ENCODE results near the gene CEP41.

GRCh38 chr7:130419658-130420057 is 21.2 kb downstream of the CEP41 start:
- TF ChIP-seq POLR2A (IDR thresholded peaks at IDR 0.05; ENCODE audit: low read length) = no peak
- no peak for TF ChIP-seq HDAC2 (IDR thresholded peaks at IDR 0.05)
- no peak for TF ChIP-seq EP300 (IDR thresholded peaks at IDR 0.05)
- TF ChIP-seq CTCF (IDR thresholded peaks at IDR 0.05) = no peak
- TF ChIP-seq MAX (IDR thresholded peaks at IDR 0.05) = no peak
- TF ChIP-seq MYC (IDR thresholded peaks at IDR 0.05; ENCODE audit: borderline replicate concordance, low read length) = no peak
- TF ChIP-seq ATOH8 (CRISPR knock-in tag; IDR thresholded peaks at IDR 0.05; ENCODE audit: low read depth) = no peak
- TF ChIP-seq SREBF2 (IDR thresholded peaks at IDR 0.05) = no peak
- TF ChIP-seq RAD21 (conservative IDR thresholded peaks at IDR 0.05 in 1 of 2, IDR thresholded peaks at IDR 0.05 in 1 of 2) = no peak
- TF ChIP-seq SMC3 (IDR thresholded peaks at IDR 0.05) = no peak
- no peak for TF ChIP-seq FOSL2 (IDR thresholded peaks at IDR 0.05)
- no peak for TF ChIP-seq FOSL2 (CRISPR knock-in tag; IDR thresholded peaks at IDR 0.05)
- no peak for TF ChIP-seq CHD4 (IDR thresholded peaks at IDR 0.05; ENCODE audit: borderline replicate concordance)
